ENCODE data around the gene WDR70. TPM values are rescaled to one million over a fixed set of nuclear protein-coding genes. Genes with fewer than 3 reads are reported as not detected.

The WDR70 gene
- polyA plus RNA-seq, 1 of the 3 experiments (the other 2 are of a cell fraction): 14.2 TPM

DNA sequence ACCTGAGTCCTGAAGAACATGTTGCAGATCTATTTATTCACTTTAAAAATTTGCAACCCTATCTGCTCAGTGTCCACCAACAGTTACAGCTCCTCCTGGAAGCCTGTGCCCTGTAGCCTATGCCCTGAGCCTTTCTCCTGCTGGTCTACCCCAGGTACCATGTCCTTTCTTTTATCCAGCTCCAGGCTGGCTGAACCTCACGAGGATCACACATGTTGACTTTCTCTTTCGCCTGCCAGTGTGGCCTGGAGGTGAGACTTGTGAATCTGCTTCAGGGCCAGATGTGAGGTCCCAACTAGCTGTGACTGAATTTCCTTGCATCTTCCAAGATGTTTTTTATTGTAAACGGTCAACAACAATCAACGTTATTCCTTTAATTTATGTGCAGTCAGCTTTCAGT is 390.0 kb downstream of the WDR70 start (continued):
- TF ChIP-seq SIN3A (IDR thresholded peaks at IDR 0.05; ENCODE audit: borderline replicate concordance, low read depth, low read length): no peak
- no peak for TF ChIP-seq CHD2 (IDR thresholded peaks at IDR 0.05; ENCODE audit: low read length, partially characterized antibody)
- TF ChIP-seq, protein P1, sequence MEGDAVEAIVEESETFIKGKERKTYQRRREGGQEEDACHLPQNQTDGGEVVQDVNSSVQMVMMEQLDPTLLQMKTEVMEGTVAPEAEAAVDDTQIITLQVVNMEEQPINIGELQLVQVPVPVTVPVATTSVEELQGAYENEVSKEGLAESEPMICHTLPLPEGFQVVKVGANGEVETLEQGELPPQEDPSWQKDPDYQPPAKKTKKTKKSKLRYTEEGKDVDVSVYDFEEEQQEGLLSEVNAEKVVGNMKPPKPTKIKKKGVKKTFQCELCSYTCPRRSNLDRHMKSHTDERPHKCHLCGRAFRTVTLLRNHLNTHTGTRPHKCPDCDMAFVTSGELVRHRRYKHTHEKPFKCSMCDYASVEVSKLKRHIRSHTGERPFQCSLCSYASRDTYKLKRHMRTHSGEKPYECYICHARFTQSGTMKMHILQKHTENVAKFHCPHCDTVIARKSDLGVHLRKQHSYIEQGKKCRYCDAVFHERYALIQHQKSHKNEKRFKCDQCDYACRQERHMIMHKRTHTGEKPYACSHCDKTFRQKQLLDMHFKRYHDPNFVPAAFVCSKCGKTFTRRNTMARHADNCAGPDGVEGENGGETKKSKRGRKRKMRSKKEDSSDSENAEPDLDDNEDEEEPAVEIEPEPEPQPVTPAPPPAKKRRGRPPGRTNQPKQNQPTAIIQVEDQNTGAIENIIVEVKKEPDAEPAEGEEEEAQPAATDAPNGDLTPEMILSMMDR (IDR thresholded peaks at IDR 0.05): no peak
- TF ChIP-seq RXRA (IDR thresholded peaks at IDR 0.05; ENCODE audit: borderline replicate concordance, low read depth): no peak
- TF ChIP-seq TEAD4 (IDR thresholded peaks at IDR 0.05; ENCODE audit: borderline replicate concordance, insufficient read depth): no peak
- no peak for TF ChIP-seq FOSL2 (IDR thresholded peaks at IDR 0.05; ENCODE audit: borderline replicate concordance, low read depth)
- TF ChIP-seq ELF1 (IDR thresholded peaks at IDR 0.05): no peak

DNA sequence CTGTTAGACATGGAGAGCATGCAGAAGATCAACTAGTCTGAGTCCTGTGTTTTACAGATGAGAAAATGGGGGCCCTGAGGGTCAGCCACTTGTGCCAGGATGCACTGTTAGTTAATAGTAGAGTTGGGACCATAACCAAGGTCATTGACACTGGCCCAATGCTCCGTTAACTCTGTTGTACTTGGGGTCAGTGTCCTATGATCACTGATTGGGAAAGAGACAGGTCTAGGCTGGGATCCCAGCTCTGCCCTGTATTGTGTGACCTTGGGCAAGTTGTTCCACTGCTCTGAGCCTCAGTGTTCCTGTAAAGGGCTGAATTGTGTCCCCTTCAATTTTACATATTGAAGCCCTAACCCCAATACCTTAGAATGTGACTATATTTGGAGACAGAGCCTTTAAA is 390.7 kb downstream of the WDR70 start:
- DNase-seq: no peak
- ChIA-PET CTCF (no interaction called here), POLR2A (no interaction called here)
- H3K36me3 ChIP-seq (replicated peaks in 1 of 2; ENCODE audit: control insufficient read depth in 1 of 2, insufficient read depth in 2 of 2, low read length in 1 of 2): no peaks in the 10 kb centered on the region
- TF ChIP-seq SMC3 (IDR thresholded peaks at IDR 0.05; ENCODE audit: low read depth, low read length) (no peak), RXRA (IDR thresholded peaks at IDR 0.05; ENCODE audit: borderline replicate concordance, low read depth) (no peak)
- H3K4me2 ChIP-seq: no peak overlapping the region; the same call in 1 of the 2 replicates
- H3K9me3 ChIP-seq: peaks cover 1% of the 10 kb centered on the region; the same call in 1 of the 2 replicates
- no peak overlapping the region for H3K4me3 ChIP-seq (ENCODE audit: low read depth in 2 of 2, low read length in 1 of 2)
- WGBS (ENCODE audit: low lambda C conversion rate): 80% methylated on average over 1 of the region's 1 CpG
- no peaks in the 10 kb centered on the region for H3K79me2 ChIP-seq (ENCODE audit: insufficient read depth)
- no peaks in the 10 kb centered on the region for H3K27me3 ChIP-seq (ENCODE audit: insufficient read depth)
- H3K9ac ChIP-seq: no peak overlapping the region
- peak overlapping the region in 1 of 2 experiments; percentile 93; a peak in 2 of 4 replicates for H3K27ac ChIP-seq (ENCODE audit: low read depth in 2 of 2, low read length in 1 of 2)
- H3F3A ChIP-seq (replicated peaks; ENCODE audit: insufficient read depth): peaks cover 21% of the 10 kb centered on the region
- peaks cover 0 to 31% of the 10 kb centered on the region in 2 experiments; a peak in 3 of 4 replicates for H3K4me1 ChIP-seq (ENCODE audit: control insufficient read depth in 1 of 2, insufficient read depth in 2 of 2, low read depth in 1 of 2, low read length in 1 of 2)
- no peaks in the 10 kb centered on the region for H3K9me2 ChIP-seq
- H2AFZ ChIP-seq (ENCODE audit: low read depth): 0 out of 2 replicates have a peak overlapping the region, but pooled peaks have one; percentile 33
- no peaks in the 10 kb centered on the region for H4K20me1 ChIP-seq (ENCODE audit: insufficient read depth)

DNA sequence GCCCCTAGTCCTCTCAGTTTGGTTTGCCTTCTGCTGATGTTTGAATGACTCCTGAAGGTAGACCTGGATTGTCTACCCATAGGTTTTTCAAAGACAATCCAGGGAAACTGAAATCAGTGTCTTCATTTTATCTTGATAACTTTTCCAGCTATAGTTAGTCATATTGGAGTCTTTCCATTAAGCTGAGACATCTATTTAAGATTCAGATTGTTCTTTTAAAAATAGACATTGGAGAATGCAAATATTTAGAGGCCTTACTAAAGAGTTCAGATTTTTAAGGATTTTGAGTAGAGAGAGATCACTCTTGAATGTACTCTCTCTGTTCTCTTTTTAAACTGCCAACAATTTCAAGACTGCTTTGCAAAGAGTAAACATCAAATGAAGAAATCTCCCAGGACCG is 391.7 kb downstream of the WDR70 start:
- peaks cover 0 to 31% of the 10 kb centered on the region in 2 experiments; a peak in 3 of 4 replicates for H3K4me1 ChIP-seq (ENCODE audit: control insufficient read depth in 1 of 2, insufficient read depth in 2 of 2, low read depth in 1 of 2, low read length in 1 of 2)
- ChIA-PET CTCF (no interaction called here), POLR2A (no interaction called here)
- H3K9me2 ChIP-seq: no peaks in the 10 kb centered on the region
- H3K27ac ChIP-seq (ENCODE audit: low read depth in 2 of 2, low read length in 1 of 2): peak overlapping the region; percentile 16 to 93; a peak in 3 of 4 replicates
- H3F3A ChIP-seq (replicated peaks; ENCODE audit: insufficient read depth): peaks cover 21% of the 10 kb centered on the region
- peak overlapping the region; percentile 48; the same call in 1 of the 2 replicates for H2AFZ ChIP-seq (ENCODE audit: low read depth)
- no peaks in the 10 kb centered on the region for H3K79me2 ChIP-seq (ENCODE audit: insufficient read depth)
- H3K9ac ChIP-seq: peak overlapping the region; percentile 61
- TF ChIP-seq MEF2A (IDR thresholded peaks at IDR 0.05; ENCODE audit: borderline replicate concordance, low read depth): peak; percentile 38; the same call in 1 of the 2 replicates
- TF ChIP-seq, protein P2, sequence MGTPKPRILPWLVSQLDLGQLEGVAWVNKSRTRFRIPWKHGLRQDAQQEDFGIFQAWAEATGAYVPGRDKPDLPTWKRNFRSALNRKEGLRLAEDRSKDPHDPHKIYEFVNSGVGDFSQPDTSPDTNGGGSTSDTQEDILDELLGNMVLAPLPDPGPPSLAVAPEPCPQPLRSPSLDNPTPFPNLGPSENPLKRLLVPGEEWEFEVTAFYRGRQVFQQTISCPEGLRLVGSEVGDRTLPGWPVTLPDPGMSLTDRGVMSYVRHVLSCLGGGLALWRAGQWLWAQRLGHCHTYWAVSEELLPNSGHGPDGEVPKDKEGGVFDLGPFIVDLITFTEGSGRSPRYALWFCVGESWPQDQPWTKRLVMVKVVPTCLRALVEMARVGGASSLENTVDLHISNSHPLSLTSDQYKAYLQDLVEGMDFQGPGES (IDR thresholded peaks at IDR 0.05; ENCODE audit: low read depth, low read length): no peak
- TF ChIP-seq, protein P3, sequence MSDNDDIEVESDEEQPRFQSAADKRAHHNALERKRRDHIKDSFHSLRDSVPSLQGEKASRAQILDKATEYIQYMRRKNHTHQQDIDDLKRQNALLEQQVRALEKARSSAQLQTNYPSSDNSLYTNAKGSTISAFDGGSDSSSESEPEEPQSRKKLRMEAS (IDR thresholded peaks at IDR 0.05; ENCODE audit: low read depth): no peak
- TF ChIP-seq RFX5 (IDR thresholded peaks at IDR 0.05; ENCODE audit: low read length): no peak
- peak; percentile 28; the same call in 1 of the 2 replicates for TF ChIP-seq FOSL2 (IDR thresholded peaks at IDR 0.05; ENCODE audit: borderline replicate concordance, low read depth)
- peak; percentile 10; the same call in 1 of the 2 replicates for TF ChIP-seq TCF12 (IDR thresholded peaks at IDR 0.05)
- no peak for TF ChIP-seq RXRA (IDR thresholded peaks at IDR 0.05; ENCODE audit: borderline replicate concordance, low read depth)
- no peak for TF ChIP-seq MXI1 (IDR thresholded peaks at IDR 0.05; ENCODE audit: low read depth, low read length)
- TF ChIP-seq SIN3A (IDR thresholded peaks at IDR 0.05; ENCODE audit: borderline replicate concordance, low read depth, low read length): no peak
- TF ChIP-seq EZH2phosphoT487 (IDR thresholded peaks at IDR 0.05; ENCODE audit: borderline replicate concordance, low read depth): no peak
- peak in 1 of 2 experiments; percentile 25; a peak in 1 of 4 replicates for TF ChIP-seq EP300 (IDR thresholded peaks at IDR 0.05; ENCODE audit: borderline replicate concordance in 1 of 2, low read depth in 1 of 2, low read length in 1 of 2)
- no peak for DNase-seq
- H3K4me2 ChIP-seq: peak overlapping the region; percentile 66
- 73% methylated on average over 1 of the region's 1 CpG for WGBS (ENCODE audit: low lambda C conversion rate)
- H4K20me1 ChIP-seq (ENCODE audit: insufficient read depth): no peaks in the 10 kb centered on the region
- peak overlapping the region in 1 of 2 experiments; percentile 4; a peak in 1 of 4 replicates for H3K4me3 ChIP-seq (ENCODE audit: low read depth in 2 of 2, low read length in 1 of 2)
- H3K36me3 ChIP-seq (replicated peaks in 1 of 2; ENCODE audit: control insufficient read depth in 1 of 2, insufficient read depth in 2 of 2, low read length in 1 of 2): no peaks in the 10 kb centered on the region
- H3K9me3 ChIP-seq: peaks cover 5% of the 10 kb centered on the region; the same call in 1 of the 2 replicates
- H3K27me3 ChIP-seq (ENCODE audit: insufficient read depth): no peaks in the 10 kb centered on the region
